IMR-90 (cell line): ENCODE results near the gene EBF3. TPM values are rescaled to one million over a fixed set of nuclear protein-coding genes. Genes with fewer than 3 reads are reported as not detected.

Source experiments
- ATAC-seq: fragments of 200-7000 bp; cut with Tn5 transposase; 2 replicates; pipeline ENCODE4 v1.9.1; 2020; ENCODE audit warnings: low read depth, mild to moderate bottlenecking, moderate library complexity
- BruUV-seq: library from RNA; stranded (reverse); fragments of 400-500 nt; replicated peaks from 2 replicates; lab custom pipeline; 2021; lab: Mats Ljungman, UMichigan
- CTCF ChIA-PET: fragments of 300-600 bp; formaldehyde crosslinking; extraction: SDS; loops from one replicate; lab custom pipeline; 2021; ENCODE audit warnings: antibody characterized with exemption; lab: Yijun Ruan, JAX
- POLR2A ChIA-PET: fragments of 300-600 bp; sonication (Branson Sonifier 250); formaldehyde crosslinking; loops from one replicate; lab custom pipeline; 2022; ENCODE audit warnings: antibody characterized with exemption; ENCODE audit not compliant: unreplicated experiment; lab: Charles Lee
- DNase-seq: peaks from one replicate; pipeline ENCODE4 v3.0.0; 2013
- H2AFZ ChIP-seq: replicated peaks from 2 replicates; pipeline ENCODE3; 2013; ENCODE audit warnings: low read length, mild to moderate bottlenecking; ENCODE audit not compliant: poor library complexity
- H2AK5ac ChIP-seq: 2 replicates; pipeline ENCODE4 v1.6.1; 2013; ENCODE audit warnings: low read depth, low read length, inconsistent platforms
- H2AK9ac ChIP-seq: replicated peaks from 2 replicates; pipeline ENCODE3; 2013; ENCODE audit warnings: mild to moderate bottlenecking, low read depth, low read length, moderate library complexity; ENCODE audit not compliant: poor library complexity
- H2BK120ac ChIP-seq: 2 replicates; pipeline ENCODE4 v1.6.1; 2013; ENCODE audit warnings: low read depth, low read length, inconsistent platforms
- H2BK15ac ChIP-seq: 3 replicates; pipeline ENCODE4 v1.6.1; 2013; ENCODE audit warnings: low read depth, low read length, inconsistent platforms
- H2BK20ac ChIP-seq: 2 replicates; pipeline ENCODE4 v1.6.1; 2013; ENCODE audit warnings: low read depth, mild to moderate bottlenecking, inconsistent platforms, low read length, moderate library complexity
- H2BK5ac ChIP-seq: 2 replicates; pipeline ENCODE4 v1.6.1; 2013; ENCODE audit warnings: mild to moderate bottlenecking, low read depth, low read length, inconsistent platforms; ENCODE audit not compliant: poor library complexity, severe bottlenecking
- H3K14ac ChIP-seq: replicated peaks from 2 replicates; pipeline ENCODE4 v1.6.1; 2013; ENCODE audit warnings: low read depth, low read length, inconsistent platforms
- H3K18ac ChIP-seq: 2 replicates; pipeline ENCODE4 v1.6.1; 2013; ENCODE audit warnings: low read depth, low read length, control low read depth
- H3K23ac ChIP-seq: 2 replicates; pipeline ENCODE4 v1.6.1; 2013; ENCODE audit warnings: low read depth, low read length, inconsistent platforms
- H3K27ac ChIP-seq: 2 replicates; pipeline ENCODE4 v1.5.1; 2013; ENCODE audit warnings: mild to moderate bottlenecking, control low read depth, low read length; ENCODE audit not compliant: insufficient read depth
- H3K27me3 ChIP-seq: 2 replicates; pipeline ENCODE4 v1.6.1; 2013; ENCODE audit warnings: low read length; ENCODE audit not compliant: control insufficient read depth, insufficient read depth
- H3K36me3 ChIP-seq: 2 replicates; pipeline ENCODE4 v1.6.1; 2013; ENCODE audit warnings: low read length, mixed read lengths; ENCODE audit not compliant: control insufficient read depth, insufficient read depth
- H3K4ac ChIP-seq: 2 replicates; pipeline ENCODE4 v1.6.1; 2013; ENCODE audit warnings: low read depth, low read length, inconsistent platforms
- H3K4me1 ChIP-seq: 2 replicates; pipeline ENCODE4 v1.6.1; 2013; ENCODE audit warnings: low read length, mixed read lengths; ENCODE audit not compliant: control insufficient read depth, insufficient read depth
- H3K4me2 ChIP-seq: 2 replicates; pipeline ENCODE4 v1.6.1; 2013; ENCODE audit warnings: low read depth, mild to moderate bottlenecking, control low read depth, low read length, moderate library complexity
- H3K4me3 ChIP-seq: 2 replicates; pipeline ENCODE4 v1.5.1; 2013; ENCODE audit warnings: low read depth, mild to moderate bottlenecking, control low read depth, low read length, moderate library complexity; ENCODE audit not compliant: insufficient read depth
- H3K56ac ChIP-seq: 2 replicates; pipeline ENCODE4 v1.6.1; 2013; ENCODE audit warnings: low read length, inconsistent platforms; ENCODE audit not compliant: insufficient read depth; ENCODE audit errors: extremely low read depth
- H3K79me1 ChIP-seq, 2 experiments: 2 replicates each; pipeline ENCODE4 v1.6.1; 2013; ENCODE audit warnings: low read length in 2 of 2, inconsistent platforms in 1 of 2, low read depth in 1 of 2
- H3K9ac ChIP-seq: 2 replicates; pipeline ENCODE4 v1.6.1; 2013; ENCODE audit warnings: low read depth, low read length, control low read depth
- H3K9me1 ChIP-seq: 2 replicates; pipeline ENCODE4 v1.6.1; 2013; ENCODE audit warnings: low read length, inconsistent platforms; ENCODE audit not compliant: insufficient read depth
- H3K9me3 ChIP-seq: 2 replicates; pipeline ENCODE4 v1.6.1; 2013; ENCODE audit warnings: low read length; ENCODE audit not compliant: control insufficient read depth, insufficient read depth
- H4K20me1 ChIP-seq: 2 replicates; pipeline ENCODE4 v1.6.1; 2013; ENCODE audit warnings: low read length, inconsistent platforms; ENCODE audit not compliant: insufficient read depth
- H4K5ac ChIP-seq: 2 replicates; pipeline ENCODE4 v1.6.1; 2013; ENCODE audit warnings: mild to moderate bottlenecking, low read depth, low read length, control low read depth
- H4K8ac ChIP-seq, 2 experiments: 2 replicates each; pipeline ENCODE4 v1.6.1; 2013; ENCODE audit warnings: low read depth in 2 of 2, low read length in 2 of 2, control low read depth in 1 of 2, inconsistent platforms in 1 of 2
- H4K91ac ChIP-seq: 2 replicates; pipeline ENCODE4 v1.6.1; 2013; ENCODE audit warnings: low read depth, low read length, inconsistent platforms; ENCODE audit not compliant: insufficient read depth
- BHLHE40 ChIP-seq: fragments of 150-350 bp; IDR thresholded peaks from 2 replicates; pipeline ENCODE4 v1.6.1; 2016; ENCODE audit warnings: mild to moderate bottlenecking, low read depth, low read length
- CEBPB ChIP-seq: IDR thresholded peaks from 2 replicates; pipeline ENCODE4 v1.6.1; 2012; ENCODE audit warnings: low read depth, low read length, improper control_type of control experiment
- CHD1 ChIP-seq: IDR thresholded peaks from 2 replicates; pipeline ENCODE4 v1.6.1; 2012; ENCODE audit warnings: low read depth, low read length, improper control_type of control experiment
- CTCF ChIP-seq: conservative IDR thresholded peaks from 2 replicates; pipeline ENCODE4 v1.5.1; 2012; ENCODE audit warnings: mild to moderate bottlenecking, low read depth, low read length, improper control_type of control experiment
- FOS ChIP-seq: fragments of 150-350 bp; IDR thresholded peaks from 2 replicates; pipeline ENCODE4 v1.6.1; 2016; ENCODE audit warnings: low read depth, low read length
- MAFK ChIP-seq: IDR thresholded peaks from 2 replicates; pipeline ENCODE4 v1.6.1; 2012; ENCODE audit warnings: low read depth, low read length, improper control_type of control experiment
- MAZ ChIP-seq: IDR thresholded peaks from 2 replicates; pipeline ENCODE4 v1.6.1; 2012; ENCODE audit warnings: low read depth, mild to moderate bottlenecking, low read length, improper control_type of control experiment, moderate library complexity, borderline replicate concordance
- MXI1 ChIP-seq: IDR thresholded peaks from 2 replicates; pipeline ENCODE4 v1.6.1; 2012; ENCODE audit warnings: low read depth, mild to moderate bottlenecking, low read length, moderate library complexity, borderline replicate concordance
- NFE2L2 ChIP-seq: fragments of 150-350 bp; IDR thresholded peaks from 2 replicates; pipeline ENCODE4 v1.6.1; 2016; ENCODE audit warnings: low read depth, mild to moderate bottlenecking, low read length
- POLR2A ChIP-seq: IDR thresholded peaks from 2 replicates; pipeline ENCODE4 v1.6.1; 2012; ENCODE audit warnings: mild to moderate bottlenecking, low read depth, low read length
- RAD21 ChIP-seq: IDR thresholded peaks from 2 replicates; pipeline ENCODE4 v1.6.1; 2012; ENCODE audit warnings: low read length, improper control_type of control experiment
- RCOR1 ChIP-seq: IDR thresholded peaks from 2 replicates; pipeline ENCODE4 v1.6.1; 2012; ENCODE audit warnings: mild to moderate bottlenecking, low read length, improper control_type of control experiment; ENCODE audit not compliant: insufficient replicate concordance
- RFX5 ChIP-seq: IDR thresholded peaks from 2 replicates; pipeline ENCODE4 v1.8.0; 2012; ENCODE audit warnings: low read depth, mild to moderate bottlenecking, low read length, moderate library complexity
- SMC3 ChIP-seq: fragments of 150-350 bp; IDR thresholded peaks from 2 replicates; pipeline ENCODE4 v1.6.1; 2016; ENCODE audit warnings: low read depth, mild to moderate bottlenecking, antibody characterized with exemption, low read length, moderate library complexity
- WGBS, 2 experiments: methylation state at CpG; one replicate each; pipeline versions ENCODE4 v1.1.5 to v1.1.7; 2013; ENCODE audit warnings: missing lambda C conversion rate in 2 of 2; ENCODE audit not compliant: insufficient read length in 1 of 2; ENCODE audit errors: extremely low coverage in 2 of 2; 5-methylcytosine and 5-hydroxymethylcytosine counted together
- dilution Hi-C: fragments of 300-500 bp; cut with HindIII; formaldehyde crosslinking; loops from one replicate; pipeline ENCODE4 v1.14.3; 2018; ENCODE audit warnings: low sequenced_read_pairs; ENCODE audit not compliant: unreplicated experiment
- in situ Hi-C: fragments of 300-500 bp; cut with MboI; formaldehyde crosslinking; loops from 3 replicates; pipeline ENCODE4 v1.14.3; 2019; ENCODE audit warnings: low sequenced_read_pairs, inconsistent platforms, mixed read lengths
- intact Hi-C: fragments of 100-400 bp; cut with micrococcal nuclease; formaldehyde crosslinking; loops from 2 replicates; pipeline ENCODE4 v1.10.0; 2022
- polyA plus RNA-seq, 3 experiments: library from polyadenylated mRNA; depleted of rRNA; stranded (reverse); fragments of >200 nt; gene quantifications; 2 replicates each; pipeline ENCODE4 v1.2.3, GENCODE V29; 2012; ENCODE audit warnings: low replicate concordance in 1 of 3
- total RNA-seq: library from RNA; depleted of rRNA; stranded (reverse); fragments of >200 nt; gene quantifications from 2 replicates; pipeline ENCODE4 v1.2.3, GENCODE V29; 2012
- TF ChIP-seq, protein P1 (sequence below): fragments of 150-350 bp; IDR thresholded peaks from 2 replicates; pipeline ENCODE4 v1.6.1; 2016; ENCODE audit warnings: low read depth, mild to moderate bottlenecking, low read length, moderate library complexity, borderline replicate concordance
- TF ChIP-seq, protein P2 (sequence below): fragments of 150-350 bp; IDR thresholded peaks from 2 replicates; pipeline ENCODE4 v1.6.1; 2017; ENCODE audit warnings: mild to moderate bottlenecking, antibody characterized with exemption, low read length, low read depth

Gene EBF3
- total and polyA plus RNA-seq, 2 of the 4 experiments (the other 2 are of a cell fraction): 0.36 to 0.70 TPM

DNA sequence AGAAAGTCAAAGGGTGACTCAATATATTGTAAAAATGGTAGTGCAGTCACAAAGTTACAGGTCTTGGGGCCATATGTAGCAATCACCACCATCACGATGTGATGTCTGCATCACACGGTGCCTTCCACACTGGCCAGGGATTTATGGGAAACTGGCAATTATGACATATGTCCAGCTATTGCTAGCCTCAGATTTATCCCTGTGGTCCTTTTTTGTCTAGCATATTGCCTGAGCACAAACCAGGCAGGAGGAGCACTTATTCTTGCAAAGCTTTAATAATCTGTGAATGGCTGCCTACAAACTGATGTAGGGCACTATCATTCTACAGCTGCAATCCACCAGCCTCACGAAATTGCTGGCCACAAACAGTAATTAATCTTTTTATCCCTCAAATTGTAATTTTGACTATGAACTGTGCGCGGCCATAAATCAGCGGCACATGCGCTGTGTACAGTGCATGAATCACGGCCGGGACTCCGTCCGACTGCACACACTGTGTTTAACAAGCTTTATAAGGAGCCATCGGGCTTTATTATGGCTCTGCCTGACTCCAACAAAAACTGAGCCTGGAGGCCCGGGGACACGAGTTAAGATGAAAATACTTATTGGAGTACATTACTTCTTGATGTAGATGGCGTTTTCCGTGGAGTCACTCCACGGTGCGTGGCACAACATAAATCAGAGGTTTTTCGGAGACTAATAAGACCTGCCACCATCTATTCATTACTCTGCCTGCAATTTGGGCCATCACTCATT, 115.2 kb downstream of the EBF3 start:
- DNase-seq: no peak
- Histone ChIP-seq H3K27ac (no peak overlapping the region), H3K4me3 (no peak overlapping the region), H3K79me1 (no peaks in the 10 kb centered on the region), H3K27me3 (no peaks in the 10 kb centered on the region), H2BK120ac (no peak overlapping the region), H4K8ac (no peak overlapping the region), H3K9me3 (peaks cover 2% of the 10 kb centered on the region; the same call in 1 of the 2 replicates), H3K14ac (no peak overlapping the region), H2BK5ac (no peak overlapping the region), H3K9ac (no peak overlapping the region), H3K36me3 (peaks cover 1% of the 10 kb centered on the region; the same call in 1 of the 2 replicates), H2AK9ac (no peak overlapping the region), H2AK5ac (no peak overlapping the region), H2BK20ac (no peak overlapping the region), H3K56ac (no peak overlapping the region), H3K9me1 (no peaks in the 10 kb centered on the region), H3K18ac (no peak overlapping the region), H3K4me1 (no peaks in the 10 kb centered on the region), H2AFZ (no peak overlapping the region), H3K23ac (no peak overlapping the region), H4K20me1 (no peaks in the 10 kb centered on the region), H3K4me2 (no peak overlapping the region), H3K4ac (no peak overlapping the region), H4K5ac (no peak overlapping the region), H2BK15ac (no peak overlapping the region), H4K91ac (no peak overlapping the region)
- ChIA-PET POLR2A (no interaction called here), CTCF (no interaction called here)
- in situ Hi-C loops: no loop called here
- dilution Hi-C loops: no loop called here
- ATAC-seq: no peak
- no TSS peak for BruUV-seq
- WGBS, 2 experiments: 60% methylated on average over 1 of the region's 19 CpGs; no CpG with 5 or more reads in 1 of the 2 experiments
- intact Hi-C loops: no loop called here
- TF ChIP-seq BHLHE40 (no peak), CTCF (no peak), SMC3 (no peak), NFE2L2 (no peak), CEBPB (no peak), RFX5 (no peak), MAFK (no peak), MAZ (no peak), RAD21 (no peak), MXI1 (no peak), CHD1 (no peak), RCOR1 (no peak), FOS (no peak), POLR2A (no peak)
- TF ChIP-seq, protein P1, sequence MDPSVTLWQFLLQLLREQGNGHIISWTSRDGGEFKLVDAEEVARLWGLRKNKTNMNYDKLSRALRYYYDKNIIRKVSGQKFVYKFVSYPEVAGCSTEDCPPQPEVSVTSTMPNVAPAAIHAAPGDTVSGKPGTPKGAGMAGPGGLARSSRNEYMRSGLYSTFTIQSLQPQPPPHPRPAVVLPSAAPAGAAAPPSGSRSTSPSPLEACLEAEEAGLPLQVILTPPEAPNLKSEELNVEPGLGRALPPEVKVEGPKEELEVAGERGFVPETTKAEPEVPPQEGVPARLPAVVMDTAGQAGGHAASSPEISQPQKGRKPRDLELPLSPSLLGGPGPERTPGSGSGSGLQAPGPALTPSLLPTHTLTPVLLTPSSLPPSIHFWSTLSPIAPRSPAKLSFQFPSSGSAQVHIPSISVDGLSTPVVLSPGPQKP: no peak
- TF ChIP-seq, protein P2, sequence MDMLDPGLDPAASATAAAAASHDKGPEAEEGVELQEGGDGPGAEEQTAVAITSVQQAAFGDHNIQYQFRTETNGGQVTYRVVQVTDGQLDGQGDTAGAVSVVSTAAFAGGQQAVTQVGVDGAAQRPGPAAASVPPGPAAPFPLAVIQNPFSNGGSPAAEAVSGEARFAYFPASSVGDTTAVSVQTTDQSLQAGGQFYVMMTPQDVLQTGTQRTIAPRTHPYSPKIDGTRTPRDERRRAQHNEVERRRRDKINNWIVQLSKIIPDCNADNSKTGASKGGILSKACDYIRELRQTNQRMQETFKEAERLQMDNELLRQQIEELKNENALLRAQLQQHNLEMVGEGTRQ: no peak
